Psoas muscle (tissue), 8 donors: Measurements from ENCODE around the gene TAP1. TPM values are rescaled to one million over a fixed set of nuclear protein-coding genes. Genes with fewer than 3 reads are reported as not detected.

Source experiments
- ATAC-seq, 4 donors: fragments of 200-7000 bp; cut with Tn5 transposase; one replicate each; pipeline ENCODE4 v1.9.1; 2020; ENCODE audit warnings: moderate library complexity in 3 of 4, mild to moderate bottlenecking in 2 of 4
- DNase-seq, 2 donors: peaks; one replicate each; pipeline ENCODE4 v3.0.0-alpha.2; 2020
- H3K27ac ChIP-seq: fragments of 200-600 bp; one replicate; pipeline ENCODE4 v1.8.0; 2022
- H3K27me3 ChIP-seq, 3 donors: fragments of 200-600 bp in 1 of 3; one replicate each; pipeline versions ENCODE4 v1.6.1 to v1.8.0; 2013 to 2022; ENCODE audit warnings: low read length in 2 of 3, mild to moderate bottlenecking in 2 of 3, moderate library complexity in 1 of 3; ENCODE audit not compliant: insufficient read depth in 3 of 3
- H3K36me3 ChIP-seq, 2 donors: fragments of 200-600 bp in 1 of 2; one replicate each; pipeline versions ENCODE4 v1.6.1 to v1.8.0; 2013 to 2022; ENCODE audit warnings: low read depth in 1 of 2, mild to moderate bottlenecking in 1 of 2, moderate library complexity in 1 of 2; ENCODE audit not compliant: insufficient read depth in 1 of 2
- H3K4me1 ChIP-seq: fragments of 200-600 bp; one replicate; pipeline ENCODE4 v1.8.0; 2022
- H3K4me3 ChIP-seq: fragments of 200-600 bp; one replicate; pipeline ENCODE4 v1.8.0; 2022; ENCODE audit warnings: mild to moderate bottlenecking
- H3K9me3 ChIP-seq: fragments of 200-600 bp; one replicate; pipeline ENCODE4 v1.8.0; 2022
- WGBS, 3 donors: extraction: QIAGEN DNeasy Blood & Tissue Kit; methylation state at CpG; one replicate each; pipeline versions ENCODE4 v1.1.6 to v1.1.7; 2013; 5-methylcytosine and 5-hydroxymethylcytosine counted together
- intact Hi-C, 2 donors: fragments of 100-400 bp; cut with DNase I; formaldehyde crosslinking; loops; one replicate each; pipeline versions ENCODE4 v1.11.0 to v1.14.2; 2022
- polyA plus RNA-seq, 3 donors: library from polyadenylated mRNA; stranded (reverse); fragments of 200-250 nt; gene quantifications; one replicate each; pipeline ENCODE4 v1.2.3, GENCODE V29; 2013
- total RNA-seq, 4 donors: library from RNA; stranded (reverse); fragmentation: NEBNext Ultra II Directional in 2 of 4; extraction: Animal tissue kit (Norgen Biotek cat#: 25700) in 2 of 4; gene quantifications; one replicate each; pipeline versions ENCODE4 v1.2.1 to v1.2.4, GENCODE V29; 2021 to 2023
- TF ChIP-seq, protein P1 (sequence below): fragments of 200-600 bp; IDR thresholded peaks from one replicate; pipeline ENCODE4 v1.8.0; 2022; ENCODE audit warnings: antibody characterized with exemption
- donor health status: healthy with polysubstance abuse.
- donor health status: DM: no; HTN: no; CAD: no; lungs with moderate emphysema.
- donor health status: Bipolar disorder and iron deficiency.
- donor health status: healthy.
- donor health status: DM: yes; HTN: yes; CAD: no.
- donor health status: DM: no; HTN: no; CAD: no.
- donor health status: DM: no; HTN: no; CAD: no.
- donor health status: DM: yes; HTN: yes; CAD: no.

Gene TAP1
- total and polyA plus RNA-seq, 7 donors, result 14.1 to 23.5 (median 17.7) TPM

DNA sequence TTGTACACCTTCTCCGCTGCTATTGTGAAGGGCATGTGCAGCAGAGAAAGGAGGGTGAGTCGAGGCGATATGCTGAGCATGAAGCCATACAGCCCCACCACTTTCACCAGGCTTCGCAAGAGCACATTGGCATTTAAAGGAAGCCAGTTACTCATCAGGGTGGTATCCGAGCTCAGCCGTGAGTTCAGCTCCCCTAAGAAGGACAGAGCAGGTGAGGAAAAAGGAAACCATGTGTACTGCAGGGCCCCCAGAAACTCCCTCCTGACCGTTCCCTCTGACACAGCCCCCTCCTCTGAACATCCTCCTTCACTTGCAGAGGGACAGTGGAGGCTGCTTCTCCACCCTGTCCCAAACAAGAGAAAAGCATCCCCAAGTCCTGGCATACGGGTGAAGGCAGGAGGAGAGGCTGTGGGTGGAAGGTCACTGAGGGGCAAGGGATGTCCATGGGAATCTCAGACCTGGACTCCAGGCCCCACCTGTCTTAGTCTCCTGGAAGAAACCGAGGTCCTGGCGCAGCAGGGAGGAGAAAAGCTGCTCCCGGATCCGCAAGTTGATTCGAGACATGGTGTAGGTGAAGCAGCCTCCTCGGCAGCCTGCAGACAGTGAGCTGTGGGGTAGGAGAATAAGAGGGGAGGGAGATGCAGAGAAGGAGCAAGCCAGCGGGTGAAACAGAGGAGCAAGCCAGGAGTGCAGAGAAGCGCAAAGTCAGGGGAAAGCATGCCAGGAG lies 18.2 kb downstream of the TAP1 start:
- peaks cover 0 to 57% of the 10 kb centered on the region in 2 donors for H3K36me3 ChIP-seq
- DNase-seq (no peak), ATAC-seq (no peak)
- TF ChIP-seq, protein P1, sequence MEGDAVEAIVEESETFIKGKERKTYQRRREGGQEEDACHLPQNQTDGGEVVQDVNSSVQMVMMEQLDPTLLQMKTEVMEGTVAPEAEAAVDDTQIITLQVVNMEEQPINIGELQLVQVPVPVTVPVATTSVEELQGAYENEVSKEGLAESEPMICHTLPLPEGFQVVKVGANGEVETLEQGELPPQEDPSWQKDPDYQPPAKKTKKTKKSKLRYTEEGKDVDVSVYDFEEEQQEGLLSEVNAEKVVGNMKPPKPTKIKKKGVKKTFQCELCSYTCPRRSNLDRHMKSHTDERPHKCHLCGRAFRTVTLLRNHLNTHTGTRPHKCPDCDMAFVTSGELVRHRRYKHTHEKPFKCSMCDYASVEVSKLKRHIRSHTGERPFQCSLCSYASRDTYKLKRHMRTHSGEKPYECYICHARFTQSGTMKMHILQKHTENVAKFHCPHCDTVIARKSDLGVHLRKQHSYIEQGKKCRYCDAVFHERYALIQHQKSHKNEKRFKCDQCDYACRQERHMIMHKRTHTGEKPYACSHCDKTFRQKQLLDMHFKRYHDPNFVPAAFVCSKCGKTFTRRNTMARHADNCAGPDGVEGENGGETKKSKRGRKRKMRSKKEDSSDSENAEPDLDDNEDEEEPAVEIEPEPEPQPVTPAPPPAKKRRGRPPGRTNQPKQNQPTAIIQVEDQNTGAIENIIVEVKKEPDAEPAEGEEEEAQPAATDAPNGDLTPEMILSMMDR, result no peak
- peaks cover 12% of the 10 kb centered on the region for H3K4me1 ChIP-seq
- H3K27ac ChIP-seq, result no peak overlapping the region
- no peaks in the 10 kb centered on the region for H3K27me3 ChIP-seq
- H3K9me3 ChIP-seq, result no peaks in the 10 kb centered on the region
- H3K4me3 ChIP-seq, result no peak overlapping the region
- intact Hi-C loops, result no loop called here
- 91 to 94% (median 93%) methylated on average over 16 of the region's 16 CpGs for WGBS, 3 donors

DNA sequence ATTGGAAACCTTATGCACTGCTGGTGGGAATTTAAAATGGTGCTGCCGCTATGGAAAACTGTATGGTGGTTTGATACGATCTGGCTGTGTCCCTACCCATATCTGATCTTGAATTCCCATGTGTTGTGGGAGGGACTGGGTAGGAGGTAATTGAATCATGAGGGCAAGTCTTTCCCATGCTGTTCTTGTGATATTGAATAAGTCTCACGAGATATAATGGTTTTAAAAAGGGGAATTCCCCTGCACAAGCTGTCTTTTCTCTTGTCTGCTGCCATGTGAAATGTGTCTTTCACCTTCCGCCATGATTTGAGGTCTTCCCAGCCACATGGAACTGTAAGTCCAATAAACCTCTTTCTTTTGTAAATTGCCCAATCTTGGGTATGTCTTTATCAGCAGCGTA lies 19.8 kb downstream of the TAP1 start:
- TF ChIP-seq, protein P1, result no peak
- DNase-seq (no peak), ATAC-seq (no peak)
- peaks cover 12% of the 10 kb centered on the region for H3K4me1 ChIP-seq
- H3K36me3 ChIP-seq, result peaks cover 0 to 74% of the 10 kb centered on the region in 2 donors
- intact Hi-C loops, result no loop called here
- H3K27me3 ChIP-seq, result no peaks in the 10 kb centered on the region
- no peaks in the 10 kb centered on the region for H3K9me3 ChIP-seq
- no peak overlapping the region for H3K27ac ChIP-seq
- H3K4me3 ChIP-seq, result no peak overlapping the region
- WGBS, 3 donors, result 83 to 89% (median 86%) methylated on average over 5 of the region's 5 CpGs

DNA sequence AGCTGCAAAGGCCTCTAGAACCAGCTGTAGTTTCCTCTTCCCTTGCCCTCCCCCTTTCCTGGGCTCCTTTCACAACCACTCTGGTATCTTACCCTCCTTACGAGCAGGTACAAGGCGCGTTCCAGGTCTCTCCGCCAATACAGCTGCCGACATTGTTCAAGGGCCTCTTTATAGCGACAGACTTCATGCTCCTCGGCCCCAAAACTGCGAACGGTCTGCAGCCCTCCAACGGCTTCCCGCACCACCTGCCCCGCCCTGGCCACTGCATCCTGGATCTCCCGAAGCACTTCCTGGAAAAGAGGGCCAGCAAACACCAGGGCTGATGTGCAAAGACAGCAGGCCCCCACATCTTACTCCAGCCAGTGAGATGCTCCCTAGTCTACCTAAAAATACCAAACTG lies 21.0 kb downstream of the TAP1 start:
- ATAC-seq, result no peak
- Histone ChIP-seq H3K4me3 (no peak overlapping the region), H3K27me3 (no peaks in the 10 kb centered on the region), H3K27ac (no peak overlapping the region), H3K9me3 (no peaks in the 10 kb centered on the region), H3K4me1 (peaks cover 8% of the 10 kb centered on the region), H3K36me3 (peaks cover 0 to 84% of the 10 kb centered on the region in 2 donors)
- no peak for DNase-seq
- intact Hi-C loops, result no loop called here
- TF ChIP-seq, protein P1, result no peak
- WGBS, 3 donors, result 73 to 79% (median 78%) methylated on average over 13 of the region's 13 CpGs

DNA sequence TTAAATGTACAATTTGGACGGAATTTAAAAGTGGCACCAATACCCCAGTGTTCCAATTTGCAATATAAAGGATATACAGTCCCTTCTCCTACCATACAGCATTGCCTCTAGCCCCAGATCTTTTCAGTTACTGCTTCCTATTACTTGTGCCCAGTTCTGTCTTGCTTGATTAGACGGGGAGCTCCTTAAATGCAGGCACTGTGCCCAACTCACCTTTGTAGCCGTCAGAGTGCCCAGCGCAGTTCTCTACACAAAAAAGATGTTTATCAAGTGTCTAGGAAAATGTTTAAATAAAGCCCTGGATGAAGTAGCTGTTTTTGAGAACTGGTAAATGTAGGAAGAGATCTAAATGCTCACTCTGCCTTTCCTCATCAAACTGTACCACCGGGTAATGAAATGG lies 22.6 kb downstream of the TAP1 start:
- Histone ChIP-seq H3K9me3 (no peaks in the 10 kb centered on the region), H3K36me3 (peaks cover 0 to 78% of the 10 kb centered on the region in 2 donors), H3K27me3 (no peaks in the 10 kb centered on the region), H3K4me3 (no peak overlapping the region), H3K4me1 (no peaks in the 10 kb centered on the region), H3K27ac (no peak overlapping the region)
- 86 to 91% (median 90%) methylated on average over 5 of the region's 5 CpGs for WGBS, 3 donors
- TF ChIP-seq, protein P1, result no peak
- ATAC-seq, result no peak
- intact Hi-C loops, result no loop called here
- DNase-seq, result no peak

DNA sequence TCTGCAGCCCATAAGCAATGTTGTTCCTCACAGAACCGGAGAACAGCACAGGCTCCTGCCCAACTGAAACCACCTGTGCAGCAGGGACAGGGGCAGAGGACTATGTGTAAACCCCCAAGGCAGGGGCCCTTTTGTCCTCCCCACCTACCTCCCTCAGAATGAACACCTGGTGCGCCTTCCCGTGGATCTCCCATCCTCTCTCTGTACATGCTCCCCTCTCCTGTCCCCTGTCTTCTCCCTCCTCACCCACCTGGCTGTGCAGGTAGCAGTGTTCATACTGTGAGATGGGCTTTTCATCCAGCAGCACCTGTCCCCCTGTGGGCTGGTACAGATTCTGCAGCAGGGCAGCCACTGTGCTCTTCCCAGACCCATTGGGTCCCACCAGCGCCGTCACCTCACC lies 23.5 kb downstream of the TAP1 start:
- TF ChIP-seq, protein P1, result no peak
- H3K36me3 ChIP-seq, result peaks cover 0 to 69% of the 10 kb centered on the region in 2 donors
- DNase-seq (no peak), ATAC-seq (no peak)
- no peaks in the 10 kb centered on the region for H3K27me3 ChIP-seq
- no peaks in the 10 kb centered on the region for H3K4me1 ChIP-seq
- H3K27ac ChIP-seq, result no peak overlapping the region
- H3K9me3 ChIP-seq, result no peaks in the 10 kb centered on the region
- 90 to 95% (median 93%) methylated on average over 5 of the region's 5 CpGs for WGBS, 3 donors
- intact Hi-C loops, result no loop called here
- H3K4me3 ChIP-seq, result no peak overlapping the region
